Suprapubic skin (tissue), 3 donors: ENCODE data around the gene FAAP100.

ENCODE experiments used
- CTCF ChIP-seq, 2 donors: fragments of 200-600 bp in 1 of 2; fragments of 450-650 bp in 1 of 2; sonication (generic) in 1 of 2; IDR thresholded peaks; one replicate each; pipeline ENCODE4 v1.5.1; 2016 to 2019; ENCODE audit warnings: antibody characterized with exemption in 2 of 2, mild to moderate bottlenecking in 1 of 2, moderate library complexity in 1 of 2
- POLR2AphosphoS5 ChIP-seq, 3 donors: sonication (generic); formaldehyde crosslinking; IDR thresholded peaks; one replicate each; pipeline ENCODE4 v1.6.1; 2017; ENCODE audit warnings: antibody characterized with exemption in 3 of 3

- TF ChIP-seq CTCF (IDR thresholded peaks at IDR 0.05) (no peak), POLR2AphosphoS5 (IDR thresholded peaks at IDR 0.05) (no peak)
Observed at GRCh38 chr17:81550285-81550684, 1.9 kb downstream of the FAAP100 start.
